Stimulated activated naive CD8-positive, alpha-beta T cell treated with anti-CD3 and anti-CD28 coated beads, Interleukin-15, amount 100 ng/mL, for 72 hours (primary cell): ENCODE measurements around the gene ATP10A.
"Not testable (repeated sequence)": the region's sequence is repeated elsewhere in the genome, so short reads cannot be mapped to it uniquely, and the experiment has no call there.

Experiments used
- ATAC-seq: fragments of 150-1000 bp; cut with Tn5 transposase; 2 replicates; pipeline ENCODE4 v1.10.0; 2021; ENCODE audit warnings: mild to moderate bottlenecking, moderate library complexity
- DNase-seq, 2 donors: peaks; one replicate each; pipeline ENCODE4 v3.0.0; 2021 to 2022
- H3K27ac Mint-ChIP-seq, 2 donors: one replicate each; pipeline ENCODE4 v1.8.0; 2022; ENCODE audit warnings: mild to moderate bottlenecking in 2 of 2, mixed read lengths in 2 of 2, moderate library complexity in 2 of 2
- H3K27me3 Mint-ChIP-seq: one replicate; pipeline ENCODE4 v1.8.0; 2022; ENCODE audit warnings: mixed read lengths
- H3K4me1 Mint-ChIP-seq: one replicate; pipeline ENCODE4 v1.8.0; 2022; ENCODE audit warnings: mild to moderate bottlenecking, mixed read lengths
- H3K4me3 Mint-ChIP-seq, 2 donors: one replicate each; pipeline ENCODE4 v1.8.0; 2022; ENCODE audit warnings: mild to moderate bottlenecking in 2 of 2, mixed read lengths in 2 of 2, moderate library complexity in 1 of 2
- H3K9me3 Mint-ChIP-seq, 2 donors: one replicate each; pipeline ENCODE4 v1.8.0; 2022; ENCODE audit warnings: mixed read lengths in 2 of 2

The ATP10A gene

DNA sequence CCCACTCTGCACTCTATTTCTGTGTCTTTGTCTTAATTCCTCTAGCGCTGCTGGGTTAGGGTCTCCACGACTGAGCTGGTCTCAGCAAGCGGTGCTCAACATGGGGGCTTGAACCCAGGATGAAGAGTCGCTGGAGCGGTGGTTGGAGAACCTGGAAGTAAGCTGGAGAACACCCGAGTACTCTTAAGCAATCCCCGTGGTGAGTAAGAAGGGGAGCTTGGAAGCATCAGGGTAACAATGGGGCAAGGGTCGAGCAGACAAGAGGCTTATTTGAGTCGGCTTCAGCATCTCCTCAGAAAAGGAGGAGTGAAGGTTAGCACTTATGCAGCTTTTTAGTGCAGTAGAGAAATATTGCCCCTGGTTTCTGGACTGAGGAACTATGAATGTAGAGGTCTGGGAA is 226.6 kb downstream of the ATP10A start:
- not testable (repeated sequence) for H3K9me3 Mint-ChIP-seq, H3K27ac Mint-ChIP-seq, H3K4me3 Mint-ChIP-seq, DNase-seq, H3K4me1 Mint-ChIP-seq, ATAC-seq
- peaks cover 25% of the 10 kb centered on the region for H3K27me3 Mint-ChIP-seq

DNA sequence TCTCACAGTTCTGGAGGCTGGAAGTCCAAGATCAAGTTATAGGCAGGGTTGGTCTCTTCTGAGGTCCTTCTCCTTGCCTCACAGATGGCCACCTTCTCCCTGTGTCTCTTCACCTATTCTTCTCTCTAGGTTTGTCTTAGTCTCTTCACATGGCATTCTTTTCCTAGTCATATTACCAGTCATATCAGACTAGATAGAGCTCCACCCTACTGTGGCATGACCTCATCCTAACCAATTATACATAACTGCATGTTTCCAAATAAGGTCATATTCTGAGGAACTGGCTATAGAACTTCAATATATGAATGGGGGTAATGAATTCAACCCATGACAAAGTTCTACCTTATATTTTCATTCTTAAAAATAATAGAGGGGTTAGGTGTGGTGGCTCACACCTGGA is 227.9 kb downstream of the ATP10A start:
- no peaks in the 10 kb centered on the region for H3K4me1 Mint-ChIP-seq
- ATAC-seq (no peak), DNase-seq (no peak)
- no peak overlapping the region for H3K27ac Mint-ChIP-seq
- H3K9me3 Mint-ChIP-seq: no peaks in the 10 kb centered on the region
- no peak overlapping the region for H3K4me3 Mint-ChIP-seq
- H3K27me3 Mint-ChIP-seq: peaks cover 15% of the 10 kb centered on the region

DNA sequence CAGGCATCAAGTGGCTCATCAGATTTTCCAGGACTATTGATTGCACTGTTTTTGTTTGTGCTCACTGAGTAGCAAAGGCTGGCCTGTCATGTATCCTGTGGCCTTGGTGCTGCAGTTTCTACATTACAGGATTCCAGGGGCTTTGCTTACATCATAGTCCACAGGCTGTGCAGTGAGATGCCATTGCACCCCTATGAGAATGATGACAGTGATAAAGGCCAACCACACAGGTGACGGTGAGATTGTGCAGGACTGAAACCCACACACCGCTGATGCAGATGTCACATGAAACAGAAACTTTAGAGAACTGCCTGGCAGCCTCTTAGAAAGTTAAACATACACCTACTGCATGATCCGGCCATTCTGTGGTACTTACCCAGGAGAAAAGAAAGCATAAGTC is 229.3 kb downstream of the ATP10A start:
- Mint-ChIP-seq H3K27ac (no peak overlapping the region), H3K4me3 (no peak overlapping the region), H3K9me3 (peaks cover 0 to 8% of the 10 kb centered on the region in 2 donors), H3K27me3 (peaks cover 22% of the 10 kb centered on the region), H3K4me1 (no peaks in the 10 kb centered on the region)
- ATAC-seq (no peak), DNase-seq (no peak)

DNA sequence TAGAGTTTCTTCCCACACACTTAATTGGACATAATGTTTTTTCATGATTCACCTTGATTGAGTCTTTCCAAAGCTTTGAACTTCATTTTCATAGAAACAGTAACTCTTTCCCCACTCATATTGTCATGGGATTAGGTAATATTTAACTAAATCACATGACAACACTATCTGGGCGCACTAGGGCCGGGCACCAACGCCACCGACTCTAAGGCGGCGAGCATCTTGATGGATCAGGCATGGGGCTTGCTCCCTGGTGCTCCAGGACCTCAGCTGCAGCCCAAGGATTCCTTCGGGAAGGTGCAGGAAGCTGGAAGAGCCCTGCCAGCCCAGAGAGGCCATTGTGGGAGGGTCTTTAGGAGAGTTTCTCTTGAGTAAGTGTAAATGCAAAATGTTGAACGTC is 231.2 kb downstream of the ATP10A start:
- no peak overlapping the region for H3K27ac Mint-ChIP-seq
- H3K4me3 Mint-ChIP-seq: no peak overlapping the region
- H3K27me3 Mint-ChIP-seq: peaks cover 28% of the 10 kb centered on the region
- H3K9me3 Mint-ChIP-seq: peaks cover 5 to 21% of the 10 kb centered on the region in 2 donors
- no peaks in the 10 kb centered on the region for H3K4me1 Mint-ChIP-seq
- ATAC-seq: no peak
- DNase-seq: no peak
